HepG2 (cell line): Measurements from ENCODE around the gene FIZ1. TPM values are rescaled to one million over a fixed set of nuclear protein-coding genes. Genes with fewer than 3 reads are reported as not detected.

Experiments used
- ARID5B ChIP-seq: IDR thresholded peaks from 2 replicates; pipeline ENCODE4 v1.4.0; 2020; ENCODE audit warnings: mild to moderate bottlenecking, missing genetic modification reagents
- CBX5 ChIP-seq: sonication (generic); formaldehyde crosslinking; IDR thresholded peaks from 2 replicates; pipeline ENCODE4 v1.4.0; 2020; ENCODE audit warnings: missing genetic modification reagents, borderline replicate concordance
- ETS1 ChIP-seq: sonication (generic); formaldehyde crosslinking; IDR thresholded peaks from 2 replicates; pipeline ENCODE4 v1.4.0; 2020; ENCODE audit warnings: missing genetic modification reagents
- KLF12 ChIP-seq: sonication (generic); formaldehyde crosslinking; IDR thresholded peaks from 2 replicates; pipeline ENCODE4 v1.4.0; 2020; ENCODE audit warnings: missing genetic modification reagents, borderline replicate concordance
- MBNL3 ChIP-seq: fragments of 250-450 bp; sonication (Bioruptor Pico); conservative IDR thresholded peaks from 2 replicates; pipeline ENCODE4 v1.8.0; 2022; ENCODE audit warnings: mild to moderate bottlenecking, inconsistent platforms
- NR2F6 ChIP-seq, 2 experiments: IDR thresholded peaks; 2 replicates each; pipeline ENCODE4 v1.6.1; 2016; ENCODE audit warnings: antibody characterized with exemption in 1 of 2, mild to moderate bottlenecking in 1 of 2
- RBFOX2 ChIP-seq: fragments of 200-400 bp; formaldehyde crosslinking; IDR thresholded peaks from 2 replicates; pipeline ENCODE4 v1.6.1; 2017; ENCODE audit warnings: low read depth, mild to moderate bottlenecking, low read length
- SP2 ChIP-seq: sonication (generic); formaldehyde crosslinking; IDR thresholded peaks from 2 replicates; pipeline ENCODE4 v1.5.1; 2020; ENCODE audit warnings: mild to moderate bottlenecking, missing genetic modification reagents
- TRAFD1 ChIP-seq: sonication (generic); formaldehyde crosslinking; IDR thresholded peaks from 2 replicates; pipeline ENCODE4 v1.5.1; 2020; ENCODE audit warnings: missing genetic modification reagents, mild to moderate bottlenecking, borderline replicate concordance
- ZBTB38 ChIP-seq: sonication (generic); formaldehyde crosslinking; IDR thresholded peaks from 2 replicates; pipeline ENCODE4 v1.5.1; 2020; ENCODE audit warnings: mild to moderate bottlenecking, missing genetic modification reagents
- ZFAT ChIP-seq: sonication (generic); formaldehyde crosslinking; conservative IDR thresholded peaks from 2 replicates; pipeline ENCODE4 v1.8.1; 2023; ENCODE audit warnings: missing genetic modification reagents, inconsistent platforms
- ZNF121 ChIP-seq: sonication (generic); formaldehyde crosslinking; IDR thresholded peaks from 2 replicates; pipeline ENCODE4 v1.5.0; 2020; ENCODE audit warnings: mild to moderate bottlenecking, missing genetic modification reagents
- ZNF597 ChIP-seq: sonication (generic); formaldehyde crosslinking; IDR thresholded peaks from 2 replicates; pipeline ENCODE4 v1.5.0; 2020; ENCODE audit warnings: missing genetic modification reagents
- ZNF614 ChIP-seq: IDR thresholded peaks from 2 replicates; pipeline ENCODE4 v1.6.1; 2018; ENCODE audit warnings: missing biosample characterization, missing genetic modification reagents, inconsistent platforms, borderline replicate concordance
- ZNF710 ChIP-seq: sonication (generic); formaldehyde crosslinking; IDR thresholded peaks from 2 replicates; pipeline ENCODE4 v1.5.0; 2020; ENCODE audit warnings: mild to moderate bottlenecking, missing genetic modification reagents, borderline replicate concordance
- ZUFSP ChIP-seq: sonication (generic); formaldehyde crosslinking; IDR thresholded peaks from 2 replicates; pipeline ENCODE4 v1.9.0; 2021; ENCODE audit warnings: missing genetic modification reagents, mild to moderate bottlenecking, borderline replicate concordance
- polyA plus RNA-seq, 8 experiments: library from polyadenylated mRNA; depleted of rRNA in 3 of 8; stranded (reverse) in 7 of 8; unstranded in 1 of 8; fragments of >200 nt; fragmentation: Illumina TruSeq in 4 of 8; extraction: Trizol in 4 of 8; gene quantifications; 2 replicates each; pipeline versions ENCODE4 v1.2.1 to v1.2.3, GENCODE V29; 2011 to 2016; ENCODE audit warnings: low read depth in 4 of 8, missing spikeins in 1 of 8, mixed read lengths in 1 of 8; ENCODE audit not compliant: insufficient read depth in 1 of 8
- total RNA-seq, 5 experiments: library from RNA; depleted of rRNA; stranded (reverse); fragments of >200 nt; fragmentation: Illumina TruSeq; extraction: Trizol; gene quantifications; 2 replicates each; pipeline ENCODE4 v1.2.3, GENCODE V29; 2016; ENCODE audit warnings: low read depth in 1 of 5

Gene FIZ1
- total and polyA plus RNA-seq, 2 of the 13 experiments (the other 11 are each of a cell fraction or from before 2014, with no cell fraction given), result 3.6 to 5.9 TPM

- TF ChIP-seq ARID5B (CRISPR knock-in tag), result peak; percentile 31; the same call in 1 of the 2 replicates
- no peak for TF ChIP-seq ZFAT (CRISPR knock-in tag)
- TF ChIP-seq ZNF710 (CRISPR knock-in tag), result peak; percentile 15; the same call in 1 of the 2 replicates
- TF ChIP-seq TRAFD1 (CRISPR knock-in tag), result no peak
- TF ChIP-seq RBFOX2, result no peak
- TF ChIP-seq MBNL3 (CRISPR knock-in tag), result no peak
- no peak for TF ChIP-seq ZBTB38 (CRISPR knock-in tag)
- TF ChIP-seq SP2 (CRISPR knock-in tag), result no peak
- TF ChIP-seq ZNF597 (CRISPR knock-in tag), result no peak
- TF ChIP-seq CBX5 (CRISPR knock-in tag), result no peak; the same call in 1 of the 2 replicates
- TF ChIP-seq ETS1 (CRISPR knock-in tag), result no peak
- TF ChIP-seq ZUFSP (CRISPR knock-in tag), result no peak
- TF ChIP-seq KLF12, result no peak; the same call in 1 of the 2 replicates
- TF ChIP-seq ZNF121, result 0 out of 2 replicates have a peak, but pooled peaks have one; percentile 9
- no peak for TF ChIP-seq NR2F6 (IDR thresholded peaks at IDR 0.05)
- no peak for TF ChIP-seq NR2F6 (CRISPR knock-in tag; IDR thresholded peaks at IDR 0.05)
- TF ChIP-seq ZNF614 (CRISPR knock-in tag), result no peak
Measured at GRCh38 chr19:55581145-55581822, 18.0 kb downstream of the FIZ1 start (continued).
